Thyroid gland (tissue), 4 donors: ENCODE data around the gene CACNA2D3.

ENCODE experiments used
- CTCF ChIP-seq, 6 experiments: fragments of 200-600 bp in 3 of 6; fragments of 450-650 bp in 3 of 6; sonication (generic) in 3 of 6; IDR thresholded peaks; one replicate each; pipeline ENCODE4 v1.5.1; 2016 to 2019; ENCODE audit warnings: antibody characterized with exemption in 6 of 6, mild to moderate bottlenecking in 2 of 6, inconsistent platforms in 1 of 6, moderate library complexity in 1 of 6
- POLR2A ChIP-seq, 2 donors: fragments of 450-650 bp; IDR thresholded peaks; one replicate each; pipeline ENCODE4 v1.6.1; 2017; ENCODE audit warnings: antibody characterized with exemption in 2 of 2, mild to moderate bottlenecking in 2 of 2, moderate library complexity in 1 of 2

DNA sequence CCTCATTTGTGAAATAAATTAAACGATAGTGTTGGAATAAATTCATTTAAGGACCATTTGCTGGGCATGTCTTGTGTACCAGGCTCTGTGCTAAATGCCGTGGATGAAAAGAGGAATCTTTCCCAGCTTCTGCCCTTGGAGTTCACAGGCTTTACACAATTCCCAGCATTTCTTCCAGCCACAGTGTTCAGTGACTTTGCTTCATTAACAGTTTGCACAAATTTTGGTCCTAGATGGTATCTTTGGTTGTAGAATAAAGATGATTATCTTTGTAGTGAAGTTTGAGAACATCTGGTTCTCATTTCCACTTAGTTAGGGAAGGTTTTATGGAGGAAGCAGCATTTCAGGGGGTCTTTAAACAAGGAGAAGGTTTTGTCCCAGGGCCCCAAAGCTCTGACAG, 705.4 kb downstream of the CACNA2D3 start:
- TF ChIP-seq CTCF (IDR thresholded peaks at IDR 0.05) (no peak), POLR2A (IDR thresholded peaks at IDR 0.05) (no peak)
